ENCODE results near the gene GRID2.

GRID2 gene

GRCh38 chr4:92814677-92815076, 510.9 kb downstream of the GRID2 start:
- Histone ChIP-seq H3K4me3 (no peak overlapping the region), H3K27me3 (ENCODE audit: low read depth) (no peaks in the 10 kb centered on the region), H3K36me3 (replicated peaks) (no peaks in the 10 kb centered on the region), H3K4me1 (no peaks in the 10 kb centered on the region), H3K9me3 (no peaks in the 10 kb centered on the region)
- in situ Hi-C loops (cut with MboI; ENCODE audit: low sequenced_read_pairs): no loop called here
- DNase-seq (ENCODE audit: low spot score in 2 of 2): no peak

GRCh38 chr4:92825256-92825655, 521.5 kb downstream of the GRID2 start:
- in situ Hi-C loops (cut with MboI; ENCODE audit: low sequenced_read_pairs): no loop called here
- DNase-seq (ENCODE audit: low spot score in 2 of 2): no peak
- H3K4me1 ChIP-seq: no peaks in the 10 kb centered on the region
- H3K36me3 ChIP-seq (replicated peaks): no peaks in the 10 kb centered on the region
- no peaks in the 10 kb centered on the region for H3K9me3 ChIP-seq
- no peaks in the 10 kb centered on the region for H3K27me3 ChIP-seq (ENCODE audit: low read depth)
- H3K4me3 ChIP-seq: no peak overlapping the region

GRCh38 chr4:92825791-92826190, 522.0 kb downstream of the GRID2 start:
- Histone ChIP-seq H3K27me3 (ENCODE audit: low read depth) (no peaks in the 10 kb centered on the region), H3K36me3 (replicated peaks) (no peaks in the 10 kb centered on the region), H3K4me1 (no peaks in the 10 kb centered on the region), H3K9me3 (no peaks in the 10 kb centered on the region), H3K4me3 (no peak overlapping the region)
- in situ Hi-C loops (cut with MboI; ENCODE audit: low sequenced_read_pairs): no loop called here
- no peak for DNase-seq (ENCODE audit: low spot score in 2 of 2)

- Histone ChIP-seq H3K4me3 (no peak overlapping the region), H3K9me3 (no peaks in the 10 kb centered on the region), H3K27me3 (ENCODE audit: low read depth) (no peaks in the 10 kb centered on the region), H3K36me3 (replicated peaks) (no peaks in the 10 kb centered on the region), H3K4me1 (no peaks in the 10 kb centered on the region)
- DNase-seq (ENCODE audit: low spot score in 2 of 2): no peak
- in situ Hi-C loops (cut with MboI; ENCODE audit: low sequenced_read_pairs): no loop called here
Observed at GRCh38 chr4:92830771-92831170, 527.0 kb downstream of the GRID2 start.

GRCh38 chr4:92840880-92841279, 537.1 kb downstream of the GRID2 start:
- in situ Hi-C loops (cut with MboI; ENCODE audit: low sequenced_read_pairs): no loop called here
- no peaks in the 10 kb centered on the region for H3K9me3 ChIP-seq
- H3K4me1 ChIP-seq: no peaks in the 10 kb centered on the region
- H3K27me3 ChIP-seq (ENCODE audit: low read depth): no peaks in the 10 kb centered on the region
- H3K36me3 ChIP-seq (replicated peaks): no peaks in the 10 kb centered on the region
- DNase-seq (ENCODE audit: low spot score in 2 of 2): no peak
- no peak overlapping the region for H3K4me3 ChIP-seq

GRCh38 chr4:92843784-92844183, 540.0 kb downstream of the GRID2 start:
- no peak for DNase-seq (ENCODE audit: low spot score in 2 of 2)
- no peaks in the 10 kb centered on the region for H3K27me3 ChIP-seq (ENCODE audit: low read depth)
- no peak overlapping the region for H3K4me3 ChIP-seq
- H3K4me1 ChIP-seq: no peaks in the 10 kb centered on the region
- H3K36me3 ChIP-seq (replicated peaks): no peaks in the 10 kb centered on the region
- H3K9me3 ChIP-seq: no peaks in the 10 kb centered on the region
- in situ Hi-C loops (cut with MboI; ENCODE audit: low sequenced_read_pairs): no loop called here

GRCh38 chr4:92847026-92847425, 543.3 kb downstream of the GRID2 start:
- no peaks in the 10 kb centered on the region for H3K27me3 ChIP-seq (ENCODE audit: low read depth)
- no peak for DNase-seq (ENCODE audit: low spot score in 2 of 2)
- no peaks in the 10 kb centered on the region for H3K4me1 ChIP-seq
- no peaks in the 10 kb centered on the region for H3K36me3 ChIP-seq (replicated peaks)
- no peak overlapping the region for H3K4me3 ChIP-seq
- H3K9me3 ChIP-seq: no peaks in the 10 kb centered on the region
- in situ Hi-C loops (cut with MboI; ENCODE audit: low sequenced_read_pairs): no loop called here

- no peak overlapping the region for H3K4me3 ChIP-seq
- no peak for DNase-seq (ENCODE audit: low spot score in 2 of 2)
- no peaks in the 10 kb centered on the region for H3K27me3 ChIP-seq (ENCODE audit: low read depth)
- H3K36me3 ChIP-seq (replicated peaks): no peaks in the 10 kb centered on the region
- no peaks in the 10 kb centered on the region for H3K9me3 ChIP-seq
- in situ Hi-C loops (cut with MboI; ENCODE audit: low sequenced_read_pairs): no loop called here
- H3K4me1 ChIP-seq: no peaks in the 10 kb centered on the region
Observed at GRCh38 chr4:92862509-92862908, 558.7 kb downstream of the GRID2 start.

GRCh38 chr4:92864096-92864495, 560.3 kb downstream of the GRID2 start:
- DNase-seq (ENCODE audit: low spot score in 2 of 2): no peak
- no peaks in the 10 kb centered on the region for H3K4me1 ChIP-seq
- H3K4me3 ChIP-seq: no peak overlapping the region
- no peaks in the 10 kb centered on the region for H3K36me3 ChIP-seq (replicated peaks)
- no peaks in the 10 kb centered on the region for H3K27me3 ChIP-seq (ENCODE audit: low read depth)
- in situ Hi-C loops (cut with MboI; ENCODE audit: low sequenced_read_pairs): no loop called here
- H3K9me3 ChIP-seq: no peaks in the 10 kb centered on the region

- Histone ChIP-seq H3K36me3 (replicated peaks) (no peaks in the 10 kb centered on the region), H3K4me3 (no peak overlapping the region), H3K27me3 (ENCODE audit: low read depth) (no peaks in the 10 kb centered on the region), H3K9me3 (no peaks in the 10 kb centered on the region), H3K4me1 (peaks cover 7% of the 10 kb centered on the region)
- in situ Hi-C loops (cut with MboI; ENCODE audit: low sequenced_read_pairs): no loop called here
- peak; percentile 13 to 52 for DNase-seq (ENCODE audit: low spot score in 2 of 2)
Observed at GRCh38 chr4:92872604-92873003, 568.8 kb downstream of the GRID2 start.

- no peak overlapping the region for H3K4me3 ChIP-seq
- in situ Hi-C loops (cut with MboI; ENCODE audit: low sequenced_read_pairs): no loop called here
- H3K27me3 ChIP-seq (ENCODE audit: low read depth): no peaks in the 10 kb centered on the region
- DNase-seq (ENCODE audit: low spot score in 2 of 2): no peak
- H3K36me3 ChIP-seq (replicated peaks): no peaks in the 10 kb centered on the region
- H3K9me3 ChIP-seq: no peaks in the 10 kb centered on the region
- H3K4me1 ChIP-seq: no peaks in the 10 kb centered on the region
Observed at GRCh38 chr4:92885632-92886031, 581.9 kb downstream of the GRID2 start.

GRCh38 chr4:92952426-92952825, 648.7 kb downstream of the GRID2 start:
- no peaks in the 10 kb centered on the region for H3K36me3 ChIP-seq (replicated peaks)
- H3K27me3 ChIP-seq (ENCODE audit: low read depth): no peaks in the 10 kb centered on the region
- no peaks in the 10 kb centered on the region for H3K4me1 ChIP-seq
- in situ Hi-C loops (cut with MboI; ENCODE audit: low sequenced_read_pairs): no loop called here
- H3K4me3 ChIP-seq: no peak overlapping the region
- no peaks in the 10 kb centered on the region for H3K9me3 ChIP-seq
- no peak for DNase-seq (ENCODE audit: low spot score in 2 of 2)

GRCh38 chr4:92952897-92953296, 649.1 kb downstream of the GRID2 start:
- no peaks in the 10 kb centered on the region for H3K27me3 ChIP-seq (ENCODE audit: low read depth)
- H3K4me1 ChIP-seq: no peaks in the 10 kb centered on the region
- in situ Hi-C loops (cut with MboI; ENCODE audit: low sequenced_read_pairs): no loop called here
- no peaks in the 10 kb centered on the region for H3K36me3 ChIP-seq (replicated peaks)
- no peak overlapping the region for H3K4me3 ChIP-seq
- no peaks in the 10 kb centered on the region for H3K9me3 ChIP-seq
- no peak for DNase-seq (ENCODE audit: low spot score in 2 of 2)

GRCh38 chr4:92953462-92953861, 649.7 kb downstream of the GRID2 start:
- no peaks in the 10 kb centered on the region for H3K9me3 ChIP-seq
- no peaks in the 10 kb centered on the region for H3K36me3 ChIP-seq (replicated peaks)
- DNase-seq (ENCODE audit: low spot score in 2 of 2): no peak
- in situ Hi-C loops (cut with MboI; ENCODE audit: low sequenced_read_pairs): no loop called here
- no peaks in the 10 kb centered on the region for H3K27me3 ChIP-seq (ENCODE audit: low read depth)
- no peaks in the 10 kb centered on the region for H3K4me1 ChIP-seq
- no peak overlapping the region for H3K4me3 ChIP-seq

GRCh38 chr4:92961881-92962280, 658.1 kb downstream of the GRID2 start:
- Histone ChIP-seq H3K9me3 (no peaks in the 10 kb centered on the region), H3K27me3 (ENCODE audit: low read depth) (no peaks in the 10 kb centered on the region), H3K36me3 (replicated peaks) (no peaks in the 10 kb centered on the region), H3K4me1 (no peaks in the 10 kb centered on the region), H3K4me3 (no peak overlapping the region)
- no peak for DNase-seq (ENCODE audit: low spot score in 2 of 2)
- in situ Hi-C loops (cut with MboI; ENCODE audit: low sequenced_read_pairs): no loop called here

Measured in HAP-1 (cell line).